Dedifferentiated amniotic fluid mesenchymal stem cell (primary cell): ENCODE measurements around the gene BCAS3.
"Not testable (repeated sequence)": the region's sequence is repeated elsewhere in the genome, so short reads cannot be mapped to it uniquely, and the experiment has no call there.

Experiments
- DNase-seq: peaks from one replicate; pipeline ENCODE4 v3.0.0-alpha.2; 2016; ENCODE audit errors: extremely low spot score

Gene BCAS3

GRCh38 chr17:60674637-60675036, 3.0 kb upstream of the BCAS3 start:
- not testable (repeated sequence) for DNase-seq

- no peak for DNase-seq
Measured at GRCh38 chr17:60675997-60676396, 1.7 kb upstream of the BCAS3 start.

- DNase-seq: no peak
Measured at GRCh38 chr17:60676758-60677307, 818 bp upstream of the BCAS3 start.

GRCh38 chr17:60678118-60678444, 430 bp downstream of the BCAS3 start:
- DNase-seq: no peak

GRCh38 chr17:60679287-60679686, 1.6 kb downstream of the BCAS3 start:
- no peak for DNase-seq

- DNase-seq: no peak
Measured at GRCh38 chr17:60680754-60681153, 3.1 kb downstream of the BCAS3 start.

GRCh38 chr17:60685437-60685836, 7.8 kb downstream of the BCAS3 start:
- DNase-seq: no peak

GRCh38 chr17:60695960-60696359, 18.3 kb downstream of the BCAS3 start:
- DNase-seq: no peak

GRCh38 chr17:60699090-60699489, 21.4 kb downstream of the BCAS3 start:
- no peak for DNase-seq

GRCh38 chr17:60704170-60704569, 26.5 kb downstream of the BCAS3 start:
- DNase-seq: no peak

GRCh38 chr17:60712675-60713074, 35.0 kb downstream of the BCAS3 start:
- DNase-seq: no peak

GRCh38 chr17:60713608-60714007, 36.0 kb downstream of the BCAS3 start:
- DNase-seq: no peak

- DNase-seq: no peak
Measured at GRCh38 chr17:60716766-60717165, 39.1 kb downstream of the BCAS3 start.

- DNase-seq: no peak
Measured at GRCh38 chr17:60717814-60718213, 40.2 kb downstream of the BCAS3 start.

- DNase-seq: peak; percentile 80
Measured at GRCh38 chr17:60720763-60721531, 43.3 kb downstream of the BCAS3 start.

- no peak for DNase-seq
Measured at GRCh38 chr17:60724647-60725046, 47.0 kb downstream of the BCAS3 start.

GRCh38 chr17:60729854-60730253, 52.2 kb downstream of the BCAS3 start:
- DNase-seq: no peak

GRCh38 chr17:60730273-60730672, 52.6 kb downstream of the BCAS3 start:
- no peak for DNase-seq

GRCh38 chr17:60738287-60738686, 60.6 kb downstream of the BCAS3 start:
- DNase-seq: no peak

GRCh38 chr17:60740584-60740983, 62.9 kb downstream of the BCAS3 start:
- DNase-seq: no peak

- DNase-seq: no peak
Measured at GRCh38 chr17:60741031-60741430, 63.4 kb downstream of the BCAS3 start.

GRCh38 chr17:60743282-60743681, 65.6 kb downstream of the BCAS3 start:
- no peak for DNase-seq

- peak; percentile 60 for DNase-seq
Measured at GRCh38 chr17:60743799-60744198, 66.1 kb downstream of the BCAS3 start.
